ENCODE results near the gene F2RL1.
"Not testable (repeated sequence)": the region's sequence is repeated elsewhere in the genome, so short reads cannot be mapped to it uniquely, and the experiment has no call there.

The F2RL1 gene

GRCh38 chr5:76818844-76819831 lies at the start of gene F2RL1:
F2RL1 (plus strand) TSS chr5:76819030; CDS start chr5:76819183, 153 bp downstream.
- peak; percentile 23 to 34 for DNase-seq

DNA sequence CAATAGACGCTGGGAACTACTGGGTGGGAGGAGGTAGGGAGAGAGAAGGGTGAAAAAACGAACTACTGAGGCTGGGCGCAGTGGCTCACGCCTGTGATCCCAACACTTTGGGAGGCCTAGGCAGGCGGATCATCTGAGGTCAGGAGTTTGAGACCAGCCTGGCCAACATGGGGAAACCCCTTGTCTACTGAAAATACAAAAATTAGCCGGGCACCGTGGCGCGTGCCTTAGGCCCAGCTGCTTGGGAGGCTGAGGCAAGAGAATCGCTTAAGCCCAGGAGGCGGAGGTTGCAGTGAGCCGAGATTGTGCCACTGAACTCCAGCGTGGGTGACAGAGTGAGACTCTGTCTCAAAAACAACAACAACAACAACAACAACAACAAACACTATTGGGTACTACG lies 47.8 kb upstream of the F2RL1 start:
- not testable (repeated sequence) for DNase-seq

DNA sequence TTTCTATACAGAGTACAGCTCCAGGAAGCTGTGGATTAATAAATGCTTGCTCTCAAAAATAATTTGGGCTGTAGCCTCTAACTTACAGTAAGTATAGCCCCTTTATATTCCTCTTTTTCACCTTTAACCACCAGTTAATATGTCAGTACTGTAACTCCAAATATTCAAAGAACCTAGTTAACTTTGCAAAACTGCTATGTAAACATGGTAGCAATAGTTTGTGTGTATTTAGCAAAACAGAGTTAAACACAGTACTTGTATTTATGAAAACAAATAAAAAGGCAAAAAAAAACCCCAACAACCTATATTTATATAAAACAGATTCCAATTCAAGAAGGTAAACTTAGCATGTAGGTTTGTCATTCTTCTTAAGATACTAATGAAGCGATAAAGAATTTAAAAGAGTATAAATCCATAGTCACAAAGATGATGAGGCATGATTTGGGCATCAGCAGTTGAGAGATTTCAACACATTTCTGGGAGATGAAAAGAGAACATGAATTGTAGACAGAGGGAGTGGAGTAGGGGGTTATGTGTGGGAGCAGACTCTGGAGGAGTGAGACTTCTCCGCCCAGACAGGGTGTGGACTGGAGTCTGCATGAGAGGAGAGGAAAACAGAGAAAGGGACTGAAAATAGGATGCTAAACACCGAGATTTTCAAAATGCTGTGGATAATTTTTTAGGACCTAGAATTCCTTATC lies 47.0 kb upstream of the F2RL1 start:
- DNase-seq: no peak

GRCh38 chr5:76775921-76776320 lies 42.9 kb upstream of the F2RL1 start:
- DNase-seq: no peak

DNA sequence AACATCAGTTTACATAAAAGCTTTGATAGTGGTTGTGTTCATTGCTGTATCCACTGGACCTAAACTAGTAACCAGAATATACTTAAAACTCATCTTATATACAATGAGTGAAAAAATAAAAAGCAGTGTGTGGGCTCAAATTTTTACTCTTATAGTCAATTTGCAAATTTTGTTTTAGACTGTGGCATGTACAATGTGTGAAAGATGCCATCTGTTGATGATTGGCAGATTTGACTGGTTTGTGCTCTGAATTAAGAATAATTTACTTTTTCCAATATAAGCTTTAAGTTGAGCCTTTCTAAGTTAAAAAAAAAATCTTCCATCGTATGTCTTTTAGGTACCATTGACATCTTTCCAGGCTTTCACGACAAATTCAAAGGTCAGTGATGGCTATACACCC lies 42.4 kb upstream of the F2RL1 start:
- no peak for DNase-seq

GRCh38 chr5:76780616-76781015 lies 38.2 kb upstream of the F2RL1 start:
- not testable (repeated sequence) for DNase-seq

GRCh38 chr5:76781775-76782174 lies 37.1 kb upstream of the F2RL1 start:
- no peak for DNase-seq

GRCh38 chr5:76782444-76782843 lies 36.4 kb upstream of the F2RL1 start:
- DNase-seq: no peak

GRCh38 chr5:76787237-76787636 lies 31.6 kb upstream of the F2RL1 start:
- DNase-seq: no peak

DNA sequence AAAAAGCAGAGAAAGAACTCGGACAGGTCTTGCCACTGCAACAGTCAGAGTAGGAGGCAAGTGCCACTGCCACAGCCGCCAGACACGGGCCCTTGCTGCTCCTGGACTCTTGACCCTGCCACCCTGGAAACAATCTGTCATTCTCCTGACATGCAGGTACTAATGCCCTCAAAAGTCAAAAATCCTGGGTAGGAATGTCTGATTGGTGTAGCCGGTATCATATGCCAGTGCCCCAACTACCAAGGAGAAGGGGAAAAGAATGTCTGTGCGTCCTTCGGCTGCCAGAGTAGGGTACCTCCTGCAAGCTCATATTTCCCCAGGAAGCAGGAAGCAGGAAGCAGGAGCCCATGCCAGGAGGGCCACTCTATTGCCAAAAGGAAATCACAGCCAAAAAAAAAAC lies 30.5 kb upstream of the F2RL1 start:
- DNase-seq: no peak

- DNase-seq: not testable (repeated sequence)
Measured at GRCh38 chr5:76789275-76789674, 29.6 kb upstream of the F2RL1 start.

GRCh38 chr5:76789991-76790581 lies 28.7 kb upstream of the F2RL1 start:
- peak in 1 of 2 donors; percentile 71 for DNase-seq

GRCh38 chr5:76790632-76791290 lies 28.1 kb upstream of the F2RL1 start:
- DNase-seq: peak; percentile 12 to 90

GRCh38 chr5:76791461-76791860 lies 27.4 kb upstream of the F2RL1 start:
- DNase-seq: no peak

- no peak for DNase-seq
Measured at GRCh38 chr5:76794871-76795270, 24.0 kb upstream of the F2RL1 start.

DNA sequence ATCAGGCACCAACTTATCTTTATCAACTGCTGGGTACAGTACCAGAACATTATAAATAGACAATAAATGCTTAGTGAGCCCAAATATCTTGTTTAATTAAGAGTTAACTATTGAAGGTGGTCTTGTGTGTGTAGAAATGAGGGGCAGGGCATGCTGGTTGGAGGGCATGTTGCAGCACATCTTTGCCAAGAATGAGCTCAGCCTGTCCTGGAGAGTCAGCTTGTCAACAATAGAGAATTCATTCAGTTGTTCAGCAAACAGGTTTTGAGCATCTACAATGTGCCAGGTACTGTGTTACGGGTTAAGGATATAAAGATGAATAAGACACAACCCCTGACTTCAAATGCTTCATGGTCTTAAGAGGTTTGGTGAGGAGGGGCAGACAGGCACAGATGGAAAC lies 19.2 kb upstream of the F2RL1 start:
- no peak for DNase-seq

DNA sequence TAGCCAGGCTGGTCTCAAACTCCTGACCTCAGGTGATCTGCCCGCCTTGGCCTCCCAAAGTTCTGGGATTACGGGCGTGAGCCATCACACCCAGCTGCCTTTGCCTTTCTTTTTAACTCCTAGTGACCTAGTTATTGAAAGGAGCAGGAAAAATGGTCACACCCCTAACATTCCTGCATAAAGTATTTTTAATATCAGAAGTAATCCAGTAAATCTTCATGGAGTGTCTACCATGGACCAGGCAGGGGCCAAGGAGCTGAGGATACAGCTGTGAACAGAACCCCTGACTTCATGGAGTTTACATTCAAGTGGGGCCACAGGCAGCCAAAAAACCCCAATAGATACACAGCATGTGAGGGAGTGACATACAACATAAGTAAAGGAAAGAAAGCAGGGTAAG lies 18.3 kb upstream of the F2RL1 start:
- DNase-seq: no peak

DNA sequence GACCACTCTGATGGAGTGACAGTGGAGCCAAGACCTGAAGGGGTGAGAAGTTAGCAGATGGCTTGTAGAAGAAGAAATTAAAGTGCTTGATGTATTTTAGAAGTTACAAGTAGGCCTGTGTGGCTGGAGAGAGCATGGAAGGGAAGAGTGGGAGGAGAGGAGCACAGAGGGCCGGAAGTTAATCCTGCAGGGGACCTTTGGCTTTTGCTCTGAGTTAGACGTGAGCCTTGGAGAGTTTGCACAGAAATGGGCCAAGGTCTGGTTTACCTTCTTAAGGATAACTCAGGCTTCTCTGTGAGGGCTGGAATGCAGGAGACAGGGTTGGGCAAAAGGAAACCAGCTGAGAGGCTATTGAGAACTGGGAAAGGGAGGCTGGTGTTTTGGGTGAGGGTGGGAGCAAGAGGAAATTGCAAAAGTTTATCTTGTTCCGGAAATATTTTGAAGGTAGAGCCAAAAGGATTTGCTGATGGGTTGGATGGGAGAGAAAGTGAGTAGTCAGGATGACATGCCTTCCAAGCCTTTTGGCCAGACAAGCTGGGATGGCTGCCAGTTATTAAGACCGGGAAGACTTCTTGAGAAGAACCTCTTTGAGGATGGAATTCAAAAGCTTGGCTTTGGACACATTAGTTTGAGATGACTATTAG lies 17.5 kb upstream of the F2RL1 start:
- no peak for DNase-seq

DNA sequence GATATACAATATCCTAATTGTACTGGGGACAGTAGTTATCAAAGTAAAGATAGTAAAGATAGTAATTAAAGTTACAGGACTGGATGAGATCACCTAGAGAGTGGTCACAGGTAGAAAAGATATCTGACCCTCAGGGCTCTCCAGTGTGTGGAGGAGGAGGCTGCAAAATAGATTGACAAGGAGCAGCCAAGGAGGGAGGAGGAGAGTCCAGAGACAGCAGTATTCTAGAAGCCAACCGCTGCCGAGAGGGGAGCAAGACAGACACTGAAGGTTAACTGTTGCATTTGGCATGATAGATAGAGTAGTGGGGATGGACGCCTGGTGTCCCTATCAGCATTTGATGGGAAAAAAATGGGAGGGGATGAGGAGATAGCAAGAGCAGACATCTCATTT lies 17.0 kb upstream of the F2RL1 start:
- no peak for DNase-seq

- no peak for DNase-seq
Measured at GRCh38 chr5:76804266-76804665, 14.6 kb upstream of the F2RL1 start.

DNA sequence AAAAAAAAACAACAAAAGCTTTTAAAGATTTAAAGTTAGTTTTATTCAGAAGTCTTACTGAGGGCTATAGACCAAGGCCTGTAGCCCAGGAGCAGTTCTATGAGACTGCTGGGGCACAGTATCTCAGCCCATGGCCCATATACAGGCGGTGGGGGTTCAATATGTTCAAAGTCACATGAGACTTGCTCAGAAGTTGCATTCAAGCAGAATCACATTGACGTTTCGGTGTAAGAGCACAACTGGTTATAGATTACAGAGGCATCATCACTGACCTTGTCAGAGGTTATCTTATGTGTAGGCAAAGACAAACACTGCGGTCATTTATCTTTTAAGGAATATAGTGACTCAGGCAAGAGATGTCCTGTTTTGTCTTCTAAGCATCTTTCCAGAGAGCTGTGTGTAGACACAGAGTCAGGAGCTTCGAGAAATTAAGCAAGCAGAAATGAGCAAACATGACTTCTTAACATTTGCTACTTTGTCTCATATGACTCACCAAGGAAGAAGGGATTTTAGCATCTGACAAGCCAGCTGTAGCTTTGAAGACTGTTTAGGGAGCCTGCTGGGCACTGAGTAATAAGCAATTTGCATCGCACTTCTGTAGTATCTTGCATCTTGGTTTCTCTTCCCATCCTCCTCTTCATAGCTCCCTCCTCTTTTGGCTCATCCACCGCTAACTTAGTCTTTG lies 12.9 kb upstream of the F2RL1 start:
- no peak for DNase-seq

GRCh38 chr5:76807296-76807695 lies 11.5 kb upstream of the F2RL1 start:
- no peak for DNase-seq
